Adrenal gland (tissue), 5 donors: ENCODE measurements around the gene EXD3.

Source experiments
- POLR2A ChIP-seq, 2 donors: fragments of 450-650 bp; IDR thresholded peaks; one replicate each; pipeline ENCODE4 v1.6.1; 2017; ENCODE audit warnings: antibody characterized with exemption in 2 of 2, mild to moderate bottlenecking in 2 of 2, moderate library complexity in 1 of 2
- TF ChIP-seq, protein P1 (sequence below), 6 experiments: fragments of 450-650 bp in 4 of 6; fragments of 200-600 bp in 2 of 6; sonication (generic) in 1 of 6; IDR thresholded peaks; 1 replicate in 5 of 6; 2 replicates in 1 of 6; pipeline versions ENCODE4 v1.5.1 to v1.8.0; 2016 to 2021; ENCODE audit warnings: antibody characterized with exemption in 6 of 6, mild to moderate bottlenecking in 2 of 6, moderate library complexity in 1 of 6
- donor health status: DM: no; HTN: no; CAD: no.

DNA sequence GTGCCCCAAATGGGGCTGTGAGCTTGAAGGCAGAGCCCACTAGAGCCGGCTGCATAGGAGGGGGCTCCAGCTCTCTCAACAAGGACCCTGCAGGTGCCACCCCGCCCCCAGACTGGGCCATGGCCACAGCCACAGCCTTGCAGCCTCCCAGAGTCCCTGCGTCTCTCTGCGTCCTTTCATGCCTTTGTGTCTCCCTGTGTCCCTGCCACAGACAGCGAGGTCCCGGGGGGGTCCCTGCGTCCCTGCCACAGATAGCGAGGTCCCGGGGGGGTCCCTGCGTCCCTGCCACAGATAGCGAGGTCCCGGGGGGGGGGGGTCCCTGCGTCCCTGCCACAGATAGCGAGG lies 6.6 kb upstream of the EXD3 start:
- TF ChIP-seq, protein P1, sequence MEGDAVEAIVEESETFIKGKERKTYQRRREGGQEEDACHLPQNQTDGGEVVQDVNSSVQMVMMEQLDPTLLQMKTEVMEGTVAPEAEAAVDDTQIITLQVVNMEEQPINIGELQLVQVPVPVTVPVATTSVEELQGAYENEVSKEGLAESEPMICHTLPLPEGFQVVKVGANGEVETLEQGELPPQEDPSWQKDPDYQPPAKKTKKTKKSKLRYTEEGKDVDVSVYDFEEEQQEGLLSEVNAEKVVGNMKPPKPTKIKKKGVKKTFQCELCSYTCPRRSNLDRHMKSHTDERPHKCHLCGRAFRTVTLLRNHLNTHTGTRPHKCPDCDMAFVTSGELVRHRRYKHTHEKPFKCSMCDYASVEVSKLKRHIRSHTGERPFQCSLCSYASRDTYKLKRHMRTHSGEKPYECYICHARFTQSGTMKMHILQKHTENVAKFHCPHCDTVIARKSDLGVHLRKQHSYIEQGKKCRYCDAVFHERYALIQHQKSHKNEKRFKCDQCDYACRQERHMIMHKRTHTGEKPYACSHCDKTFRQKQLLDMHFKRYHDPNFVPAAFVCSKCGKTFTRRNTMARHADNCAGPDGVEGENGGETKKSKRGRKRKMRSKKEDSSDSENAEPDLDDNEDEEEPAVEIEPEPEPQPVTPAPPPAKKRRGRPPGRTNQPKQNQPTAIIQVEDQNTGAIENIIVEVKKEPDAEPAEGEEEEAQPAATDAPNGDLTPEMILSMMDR (IDR thresholded peaks at IDR 0.05) = no peak
- no peak for TF ChIP-seq POLR2A (IDR thresholded peaks at IDR 0.05)
